HFFc6 (cell line): Measurements from ENCODE around the gene PDGFC. TPM values are rescaled to one million over a fixed set of nuclear protein-coding genes. Genes with fewer than 3 reads are reported as not detected.

ENCODE experiments used
- DNase-seq: peaks from one replicate; pipeline ENCODE4 v3.0.0-alpha.2; 2018
- H3K27ac Mint-ChIP-seq: 2 replicates; pipeline ENCODE4 v1.8.0; 2020; ENCODE audit warnings: mild to moderate bottlenecking, mixed read lengths
- H3K27me3 Mint-ChIP-seq: 2 replicates; pipeline ENCODE4 v1.8.0; 2021; ENCODE audit warnings: mild to moderate bottlenecking, moderate library complexity, mixed read lengths; ENCODE audit not compliant: insufficient read depth
- H3K36me3 Mint-ChIP-seq: 2 replicates; pipeline ENCODE4 v1.8.0; 2021; ENCODE audit warnings: low read depth, mixed read lengths
- H3K4me1 Mint-ChIP-seq: 2 replicates; pipeline ENCODE4 v1.8.0; 2020; ENCODE audit warnings: low read depth, mixed read lengths
- H3K4me3 Mint-ChIP-seq: 2 replicates; pipeline ENCODE4 v1.8.0; 2020; ENCODE audit warnings: mild to moderate bottlenecking, moderate library complexity, mixed read lengths
- H3K9me3 Mint-ChIP-seq: 2 replicates; pipeline ENCODE4 v1.8.0; 2020; ENCODE audit warnings: mild to moderate bottlenecking, mixed read lengths
- CTCF ChIP-seq: fragments of 200-600 bp; sonication (generic); IDR thresholded peaks from 2 replicates; pipeline ENCODE4 v1.5.0; 2021; ENCODE audit warnings: antibody characterized with exemption, mild to moderate bottlenecking
- long read RNA-seq: library from polyadenylated mRNA; unstranded; transcript quantifications from one replicate; pipeline ENCODE4 v2.0.0, GENCODE V29; 2019
- total RNA-seq, 6 experiments: library from RNA; stranded (reverse); fragmentation: NEBNext Ultra II Directional; extraction: Animal tissue kit (Norgen Biotek cat#: 25700); gene quantifications; 2 replicates in 1 of 6; 3 replicates in 5 of 6; pipeline ENCODE4 v1.2.3, GENCODE V29; 2021

Gene PDGFC
- 100 to 1,000 TPM in 1 of 6 experiments, 10 to 100 TPM in 5; 71.5 to 112 (median 76.1) TPM for total RNA-seq
- long read RNA-seq, full-length matches to known transcripts = 80 of 139 reads
- long read RNA-seq, partial matches to known transcripts = 9 of 139 reads
- long read RNA-seq, other reads (novel, unspliced or antisense) = 50 of 139 reads

GRCh38 chr4:156971676-156972378, at the start of gene PDGFC:
TSS of gene PDGFC (minus strand) at chr4:156971799. CDS start at chr4:156970903, 896 bp downstream.
- DNase-seq = peak; percentile 49
- Mint-ChIP-seq H3K27ac (peak within 1 kb of the TSS; percentile 80), H3K4me1 (peaks cover 75% of the 10 kb centered on the region), H3K27me3 (peaks cover 4% of the 10 kb centered on the region; the same call in 1 of the 2 replicates), H3K9me3 (no peaks in the 10 kb centered on the region), H3K36me3 (peaks cover 22% of the 10 kb centered on the region), H3K4me3 (peak within 1 kb of the TSS; percentile 91)
- TF ChIP-seq CTCF = peak; percentile 78

GRCh38 chr4:157020882-157021281, 49.3 kb upstream of the PDGFC start:
- peaks cover 2% of the 10 kb centered on the region; the same call in 1 of the 2 replicates for H3K27me3 Mint-ChIP-seq
- no peak overlapping the region for H3K4me3 Mint-ChIP-seq
- H3K9me3 Mint-ChIP-seq = no peaks in the 10 kb centered on the region
- no peak for TF ChIP-seq CTCF
- no peaks in the 10 kb centered on the region for H3K36me3 Mint-ChIP-seq
- no peak for DNase-seq
- H3K4me1 Mint-ChIP-seq = peaks cover 4% of the 10 kb centered on the region
- no peak overlapping the region for H3K27ac Mint-ChIP-seq

GRCh38 chr4:157018920-157019490, 47.4 kb upstream of the PDGFC start:
- no peaks in the 10 kb centered on the region for H3K9me3 Mint-ChIP-seq

GRCh38 chr4:157014621-157015591, 43.3 kb upstream of the PDGFC start:
- no peaks in the 10 kb centered on the region for H3K36me3 Mint-ChIP-seq
- no peak for TF ChIP-seq CTCF
- H3K9me3 Mint-ChIP-seq = no peaks in the 10 kb centered on the region
- peaks cover 40% of the 10 kb centered on the region for H3K4me1 Mint-ChIP-seq
- DNase-seq = peak; percentile 92
- H3K4me3 Mint-ChIP-seq = peak overlapping the region; percentile 44
- no peaks in the 10 kb centered on the region for H3K27me3 Mint-ChIP-seq
- H3K27ac Mint-ChIP-seq = peak overlapping the region; percentile 62

More at GRCh38 chr4:157018920-157019490, 47.4 kb upstream of the PDGFC start:
- no peak for TF ChIP-seq CTCF
- H3K27me3 Mint-ChIP-seq = no peaks in the 10 kb centered on the region
- no peak for DNase-seq
- H3K27ac Mint-ChIP-seq = no peak overlapping the region
- no peaks in the 10 kb centered on the region for H3K36me3 Mint-ChIP-seq
- no peak overlapping the region for H3K4me3 Mint-ChIP-seq
- peaks cover 21% of the 10 kb centered on the region for H3K4me1 Mint-ChIP-seq

GRCh38 chr4:157013656-157014055, 42.1 kb upstream of the PDGFC start:
- DNase-seq = peak; percentile 39
- 0 out of 2 replicates have a peak overlapping the region, but pooled peaks have one; percentile 1 for H3K4me3 Mint-ChIP-seq
- peak overlapping the region; percentile 96 for H3K27ac Mint-ChIP-seq
- TF ChIP-seq CTCF = no peak
- no peaks in the 10 kb centered on the region for H3K9me3 Mint-ChIP-seq
- H3K4me1 Mint-ChIP-seq = peaks cover 40% of the 10 kb centered on the region
- H3K36me3 Mint-ChIP-seq = no peaks in the 10 kb centered on the region; the same call in 1 of the 2 replicates
- no peaks in the 10 kb centered on the region for H3K27me3 Mint-ChIP-seq
